ENCODE results near the gene CXorf66.

DNA sequence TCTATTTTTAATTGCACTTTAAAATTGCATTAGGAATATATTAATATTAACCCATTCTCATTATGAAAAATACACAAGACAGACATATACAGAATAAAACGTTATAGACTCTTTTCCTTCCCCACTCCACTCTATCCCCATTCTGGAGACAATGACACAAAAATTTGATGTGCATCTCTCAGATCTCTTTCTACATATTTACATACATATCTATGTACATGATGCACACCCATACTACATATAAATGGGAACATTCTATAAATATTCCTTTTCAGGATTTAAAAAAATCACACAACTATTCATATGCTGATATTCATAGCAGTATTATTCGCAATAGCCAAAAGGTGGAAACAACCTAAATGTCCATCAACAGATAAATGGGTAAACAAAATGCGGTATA, 2.4 kb upstream of the CXorf66 start:
- TF ChIP-seq EZH2 (IDR thresholded peaks at IDR 0.05; ENCODE audit: insufficient read depth, poor library complexity, severe bottlenecking) (no peak), EZH2phosphoT487 (IDR thresholded peaks at IDR 0.05; ENCODE audit: insufficient read depth, low read depth) (no peak)
